Cardiac muscle cell (in vitro differentiated cells and primary cell): ENCODE data around the gene TRIML1. TPM values are rescaled to one million over a fixed set of nuclear protein-coding genes. Genes with fewer than 3 reads are reported as not detected.

Experiments
- DNase-seq, 2 donors: peaks; one replicate each; pipeline versions ENCODE4 v3.0.0 to v3.0.0-alpha.2; 2010 to 2017; ENCODE audit warnings: low read depth in 1 of 2, low spot score in 1 of 2
- H3K27ac ChIP-seq: fragments of 200-600 bp; sonication (generic); 2 replicates; pipeline ENCODE4 v1.5.1; 2016
- H3K27me3 ChIP-seq: fragments of 200-600 bp; sonication (generic); 2 replicates; pipeline ENCODE4 v1.6.0; 2016; ENCODE audit warnings: control low read depth
- H3K36me3 ChIP-seq: fragments of 200-600 bp; sonication (generic); 2 replicates; pipeline ENCODE4 v1.5.1; 2016; ENCODE audit warnings: control low read depth
- H3K4me1 ChIP-seq: fragments of 200-600 bp; sonication (generic); 2 replicates; pipeline ENCODE4 v1.8.1; 2017; ENCODE audit warnings: low read depth, mild to moderate bottlenecking, mixed run types
- H3K4me3 ChIP-seq: fragments of 200-600 bp; sonication (generic); 2 replicates; pipeline ENCODE4 v1.5.1; 2016; ENCODE audit warnings: mild to moderate bottlenecking
- H3K9me3 ChIP-seq: fragments of 200-600 bp; sonication (generic); 2 replicates; pipeline ENCODE4 v1.5.1; 2017; ENCODE audit warnings: low read depth, mild to moderate bottlenecking, control low read depth
- CTCF ChIP-seq: IDR thresholded peaks from 2 replicates; pipeline ENCODE4 v1.5.1; 2012; ENCODE audit warnings: low read depth, mild to moderate bottlenecking, low read length
- polyA plus RNA-seq: library from polyadenylated mRNA; unstranded; fragments of >200 nt; fragmentation: Nextera tagmentation; extraction: Ambion mirVana; gene quantifications from 2 replicates; pipeline ENCODE4 v1.2.1, GENCODE V29; 2016
- total RNA-seq: library from RNA; depleted of rRNA; stranded (reverse); fragments of >200 nt; gene quantifications from 2 replicates; pipeline ENCODE4 v1.2.3, GENCODE V29; 2016

The TRIML1 gene
- total RNA-seq (not detected in 2 replicates), polyA plus RNA-seq (not detected in 2 replicates)

- Histone ChIP-seq H3K9me3 (no peaks in the 10 kb centered on the region), H3K36me3 (no peaks in the 10 kb centered on the region), H3K4me3 (no peak within 1 kb of the TSS), H3K27me3 (no peaks in the 10 kb centered on the region), H3K4me1 (no peaks in the 10 kb centered on the region), H3K27ac (no peak within 1 kb of the TSS)
- no peak for DNase-seq
- no peak for TF ChIP-seq CTCF
These were observed at the start of gene TRIML1 for GRCh38 chr4:188139141-188139540. TSS of gene TRIML1 (plus strand) at chr4:188139441. CDS start at chr4:188139559, 118 bp downstream.

- H3K27me3 ChIP-seq, result no peaks in the 10 kb centered on the region
- H3K36me3 ChIP-seq, result no peaks in the 10 kb centered on the region
These were observed 46.4 kb upstream of the TRIML1 start for GRCh38 chr4:188092824-188093223.

GRCh38 chr4:188106454-188106853 is 32.8 kb upstream of the TRIML1 start:
- Histone ChIP-seq H3K9me3 (no peaks in the 10 kb centered on the region), H3K27ac (no peak overlapping the region), H3K4me3 (no peak overlapping the region), H3K36me3 (no peaks in the 10 kb centered on the region), H3K27me3 (no peaks in the 10 kb centered on the region), H3K4me1 (no peaks in the 10 kb centered on the region)
- no peak for DNase-seq
- TF ChIP-seq CTCF, result no peak

More at GRCh38 chr4:188092824-188093223, 46.4 kb upstream of the TRIML1 start:
- no peak overlapping the region for H3K27ac ChIP-seq
- no peaks in the 10 kb centered on the region for H3K9me3 ChIP-seq
- no peaks in the 10 kb centered on the region for H3K4me1 ChIP-seq
- no peak for DNase-seq
- H3K4me3 ChIP-seq, result no peak overlapping the region
- no peak for TF ChIP-seq CTCF

- Histone ChIP-seq H3K4me1 (no peaks in the 10 kb centered on the region), H3K4me3 (no peak overlapping the region), H3K27me3 (no peaks in the 10 kb centered on the region), H3K36me3 (no peaks in the 10 kb centered on the region), H3K27ac (no peak overlapping the region), H3K9me3 (no peaks in the 10 kb centered on the region)
- no peak for DNase-seq
- no peak for TF ChIP-seq CTCF
These were observed 31.1 kb upstream of the TRIML1 start for GRCh38 chr4:188107931-188108843.

- TF ChIP-seq CTCF, result no peak
- Histone ChIP-seq H3K4me3 (no peak within 1 kb of the TSS), H3K36me3 (no peaks in the 10 kb centered on the region), H3K4me1 (no peaks in the 10 kb centered on the region), H3K27ac (no peak within 1 kb of the TSS), H3K9me3 (no peaks in the 10 kb centered on the region), H3K27me3 (no peaks in the 10 kb centered on the region)
- DNase-seq, result no peak
These were observed 30.0 kb upstream of the TRIML1 start, which contains the start of gene TRIML2 for GRCh38 chr4:188109157-188109755. TSS of gene TRIML2 (minus strand) at chr4:188109603. CDS start at chr4:188105368, 4,235 bp downstream.
